Activated T-cell treated with anti-CD3 and anti-CD28 coated beads, Interleukin-2, amount 50 U/mL, for 1 hour (primary cell): Measurements from ENCODE around the gene SYCN.
"Not testable (repeated sequence)": the region's sequence is repeated elsewhere in the genome, so short reads cannot be mapped to it uniquely, and the experiment has no call there.

Source experiments
- DNase-seq: peaks from one replicate; pipeline ENCODE4 v3.0.0-alpha.2; 2020

The SYCN gene

GRCh38 chr19:39203372-39204341 lies at the start of gene SYCN:
Gene SYCN (minus strand): TSS chr19:39204263. CDS start chr19:39204254, 9 bp downstream.
- no peak for DNase-seq

- DNase-seq, result no peak
Observed at GRCh38 chr19:39253374-39254149, 49.5 kb upstream of the SYCN start.

GRCh38 chr19:39252458-39252857 lies 48.4 kb upstream of the SYCN start:
- no peak for DNase-seq

- DNase-seq, result no peak
Observed at GRCh38 chr19:39251846-39252245, 47.8 kb upstream of the SYCN start.

GRCh38 chr19:39251081-39251480 lies 47.0 kb upstream of the SYCN start:
- no peak for DNase-seq

- no peak for DNase-seq
Observed at GRCh38 chr19:39248806-39249205, 44.7 kb upstream of the SYCN start, which contains the start of gene IFNL4. Gene IFNL4 (minus strand): TSS chr19:39248856.

GRCh38 chr19:39247701-39248664 lies 43.9 kb upstream of the SYCN start:
- DNase-seq, result peak; percentile 34

- DNase-seq, result peak; percentile 37
Observed at GRCh38 chr19:39246951-39247669, 43.0 kb upstream of the SYCN start.

GRCh38 chr19:39245166-39245565 lies 41.1 kb upstream of the SYCN start:
- not testable (repeated sequence) for DNase-seq

- not testable (repeated sequence) for DNase-seq
Observed at GRCh38 chr19:39244410-39245100, 40.5 kb upstream of the SYCN start, which contains the start of gene IFNL3. Gene IFNL3 (minus strand): TSS chr19:39245006. CDS start chr19:39244967, 39 bp downstream.

GRCh38 chr19:39243741-39244140 lies 39.7 kb upstream of the SYCN start:
- not testable (repeated sequence) for DNase-seq

- DNase-seq, result no peak
Observed at GRCh38 chr19:39240421-39240820, 36.4 kb upstream of the SYCN start.

- DNase-seq, result no peak
Observed at GRCh38 chr19:39238944-39239343, 34.9 kb upstream of the SYCN start.

GRCh38 chr19:39238209-39238608 lies 34.1 kb upstream of the SYCN start:
- no peak for DNase-seq

GRCh38 chr19:39237200-39238184 lies 33.4 kb upstream of the SYCN start:
- DNase-seq, result peak; percentile 39

- peak; percentile 49 for DNase-seq
Observed at GRCh38 chr19:39236527-39236926, 32.5 kb upstream of the SYCN start.

GRCh38 chr19:39232708-39233107 lies 28.6 kb upstream of the SYCN start:
- no peak for DNase-seq

- no peak for DNase-seq
Observed at GRCh38 chr19:39230096-39230764, 26.2 kb upstream of the SYCN start.

GRCh38 chr19:39224910-39225309 lies 20.8 kb upstream of the SYCN start:
- DNase-seq, result no peak
